DOHH2 (cell line): ENCODE measurements around the gene CALHM1.

ENCODE experiments used
- H3F3A ChIP-seq: fragments of 200-600 bp; sonication (generic), shearing (Covaris generic); 2 replicates; pipeline ENCODE4 v1.6.0; 2016; ENCODE audit warnings: antibody characterized with exemption, mild to moderate bottlenecking; ENCODE audit not compliant: control insufficient read depth, insufficient read depth
- H3K27ac ChIP-seq: fragments of 200-600 bp; sonication (generic); 2 replicates; pipeline ENCODE4 v1.5.1; 2014; ENCODE audit warnings: low read depth, mild to moderate bottlenecking, low read length, moderate library complexity
- H3K27me3 ChIP-seq: fragments of 200-600 bp; sonication (generic); 2 replicates; pipeline ENCODE4 v1.6.1; 2014; ENCODE audit warnings: mild to moderate bottlenecking, low read length, mixed read lengths; ENCODE audit not compliant: control insufficient read depth
- H3K36me3 ChIP-seq: fragments of 200-600 bp; sonication (generic); 2 replicates; pipeline ENCODE4 v1.6.1; 2014; ENCODE audit warnings: mild to moderate bottlenecking, low read length, moderate library complexity, mixed read lengths; ENCODE audit not compliant: control insufficient read depth
- H3K4me1 ChIP-seq: fragments of 200-600 bp; sonication (generic); 2 replicates; pipeline ENCODE4 v1.6.1; 2014; ENCODE audit warnings: mild to moderate bottlenecking, low read length, mixed read lengths; ENCODE audit not compliant: control insufficient read depth
- H3K4me2 ChIP-seq: fragments of 200-600 bp; sonication (generic); 2 replicates; pipeline ENCODE4 v1.6.0; 2014; ENCODE audit warnings: mild to moderate bottlenecking, low read length, moderate library complexity
- H3K4me3 ChIP-seq: fragments of 200-600 bp; sonication (generic); 2 replicates; pipeline ENCODE4 v1.5.1; 2014; ENCODE audit warnings: mild to moderate bottlenecking, low read length, mixed read lengths
- H3K79me2 ChIP-seq: fragments of 200-600 bp; sonication (generic); 2 replicates; pipeline ENCODE4 v1.6.1; 2014; ENCODE audit warnings: mild to moderate bottlenecking, low read length, mixed read lengths; ENCODE audit not compliant: control insufficient read depth
- H3K9me2 ChIP-seq: fragments of 200-600 bp; sonication (generic); replicated peaks from 2 replicates; pipeline ENCODE4 v1.6.1; 2014; ENCODE audit warnings: mild to moderate bottlenecking, low read length, mixed read lengths; ENCODE audit not compliant: control insufficient read depth
- H3K9me3 ChIP-seq: fragments of 200-600 bp; sonication (generic); 2 replicates; pipeline ENCODE4 v1.6.1; 2014; ENCODE audit warnings: antibody characterized with exemption, low read length, mixed read lengths; ENCODE audit not compliant: control insufficient read depth, insufficient read depth
- H4K20me1 ChIP-seq: fragments of 200-600 bp; sonication (generic); 2 replicates; pipeline ENCODE4 v1.6.0; 2014; ENCODE audit warnings: low read depth, mild to moderate bottlenecking, antibody characterized with exemption, low read length, moderate library complexity; ENCODE audit not compliant: control insufficient read depth, insufficient read depth
- EZH2phosphoT487 ChIP-seq: fragments of 200-600 bp; sonication (generic); IDR thresholded peaks from 2 replicates; pipeline ENCODE4 v1.6.1; 2017; ENCODE audit warnings: borderline replicate concordance, mild to moderate bottlenecking, antibody characterized with exemption, low read length, moderate library complexity, mixed read lengths
- TF ChIP-seq, protein P1 (sequence below): fragments of 200-600 bp; sonication (generic); IDR thresholded peaks from one replicate; pipeline ENCODE4 v1.5.1; 2014; ENCODE audit warnings: antibody characterized with exemption, mild to moderate bottlenecking, low read depth, low read length; ENCODE audit not compliant: poor library complexity, severe bottlenecking

CALHM1 gene

DNA sequence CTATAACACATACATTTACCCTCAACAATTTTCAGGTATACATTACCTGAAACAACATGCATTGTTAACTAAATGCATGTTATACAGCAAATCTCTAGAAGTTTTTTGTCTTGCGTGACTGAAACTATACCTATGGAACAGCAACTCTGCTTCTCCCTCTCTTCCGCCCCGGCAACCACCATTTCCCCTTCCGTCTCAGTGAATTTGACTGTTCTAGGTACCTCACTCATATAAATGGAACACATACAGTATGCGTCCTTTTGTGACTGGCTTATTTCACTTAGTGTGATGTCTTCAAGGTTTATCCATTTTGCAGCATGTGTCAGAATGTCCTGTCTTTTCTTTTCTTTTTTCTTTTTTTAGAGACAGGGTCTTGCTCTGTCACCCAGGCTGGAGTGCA is 29.1 kb downstream of the CALHM1 start:
- Histone ChIP-seq H3K79me2 (peaks cover under 1% of the 10 kb centered on the region; the same call in 1 of the 2 replicates), H3K4me1 (peaks cover 14% of the 10 kb centered on the region), H3K27ac (no peak overlapping the region), H3K9me2 (no peaks in the 10 kb centered on the region), H3K27me3 (no peaks in the 10 kb centered on the region), H3K4me3 (no peak overlapping the region), H3F3A (peaks cover 7% of the 10 kb centered on the region; the same call in 1 of the 2 replicates), H3K36me3 (peaks cover 93% of the 10 kb centered on the region), H4K20me1 (peaks cover 5% of the 10 kb centered on the region; the same call in 1 of the 2 replicates), H3K4me2 (no peak overlapping the region), H3K9me3 (no peaks in the 10 kb centered on the region)
- TF ChIP-seq, protein P1, sequence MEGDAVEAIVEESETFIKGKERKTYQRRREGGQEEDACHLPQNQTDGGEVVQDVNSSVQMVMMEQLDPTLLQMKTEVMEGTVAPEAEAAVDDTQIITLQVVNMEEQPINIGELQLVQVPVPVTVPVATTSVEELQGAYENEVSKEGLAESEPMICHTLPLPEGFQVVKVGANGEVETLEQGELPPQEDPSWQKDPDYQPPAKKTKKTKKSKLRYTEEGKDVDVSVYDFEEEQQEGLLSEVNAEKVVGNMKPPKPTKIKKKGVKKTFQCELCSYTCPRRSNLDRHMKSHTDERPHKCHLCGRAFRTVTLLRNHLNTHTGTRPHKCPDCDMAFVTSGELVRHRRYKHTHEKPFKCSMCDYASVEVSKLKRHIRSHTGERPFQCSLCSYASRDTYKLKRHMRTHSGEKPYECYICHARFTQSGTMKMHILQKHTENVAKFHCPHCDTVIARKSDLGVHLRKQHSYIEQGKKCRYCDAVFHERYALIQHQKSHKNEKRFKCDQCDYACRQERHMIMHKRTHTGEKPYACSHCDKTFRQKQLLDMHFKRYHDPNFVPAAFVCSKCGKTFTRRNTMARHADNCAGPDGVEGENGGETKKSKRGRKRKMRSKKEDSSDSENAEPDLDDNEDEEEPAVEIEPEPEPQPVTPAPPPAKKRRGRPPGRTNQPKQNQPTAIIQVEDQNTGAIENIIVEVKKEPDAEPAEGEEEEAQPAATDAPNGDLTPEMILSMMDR, result no peak
- no peak for TF ChIP-seq EZH2phosphoT487

DNA sequence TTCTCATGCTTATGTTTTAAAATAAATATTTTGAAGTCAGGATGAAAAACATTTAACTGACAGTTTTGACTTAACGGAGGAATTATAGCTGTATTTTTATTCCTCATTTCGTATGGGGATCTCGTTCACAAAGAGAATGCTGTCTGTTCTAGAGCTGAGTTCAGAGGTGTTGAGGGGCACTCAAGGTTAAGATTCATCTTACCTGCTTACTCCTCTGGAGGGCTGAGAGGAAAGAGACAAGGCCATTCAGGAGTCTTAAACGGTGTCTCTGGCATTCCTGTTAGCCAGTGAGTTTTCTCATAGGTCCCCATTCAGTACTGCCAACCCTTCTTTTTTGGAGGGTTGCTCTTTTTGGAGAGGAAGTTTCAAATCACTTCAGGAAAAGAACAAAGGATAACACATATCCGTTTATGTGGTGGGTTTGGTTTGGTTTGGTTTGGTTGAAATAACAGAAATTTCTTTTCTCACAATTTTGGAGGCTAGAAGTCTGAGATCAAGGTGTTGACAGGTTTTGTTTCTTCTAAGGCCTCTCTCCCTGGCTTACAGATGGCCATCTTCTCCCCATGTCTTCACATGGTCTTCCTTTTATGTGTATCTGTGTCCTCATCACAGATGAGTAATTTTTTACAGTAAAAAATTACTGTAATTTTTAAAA is 29.6 kb downstream of the CALHM1 start:
- Histone ChIP-seq H3K9me2 (no peaks in the 10 kb centered on the region), H4K20me1 (peaks cover 5% of the 10 kb centered on the region; the same call in 1 of the 2 replicates), H3K4me1 (peaks cover 8% of the 10 kb centered on the region), H3K36me3 (peaks cover 93% of the 10 kb centered on the region), H3K4me3 (no peak overlapping the region), H3K79me2 (no peaks in the 10 kb centered on the region), H3K9me3 (no peaks in the 10 kb centered on the region), H3K4me2 (no peak overlapping the region), H3K27ac (no peak overlapping the region), H3F3A (0 out of 2 replicates have a peak, but pooled peaks cover 5% of the 10 kb centered on the region), H3K27me3 (no peaks in the 10 kb centered on the region)
- TF ChIP-seq, protein P1, result no peak
- TF ChIP-seq EZH2phosphoT487, result no peak

DNA sequence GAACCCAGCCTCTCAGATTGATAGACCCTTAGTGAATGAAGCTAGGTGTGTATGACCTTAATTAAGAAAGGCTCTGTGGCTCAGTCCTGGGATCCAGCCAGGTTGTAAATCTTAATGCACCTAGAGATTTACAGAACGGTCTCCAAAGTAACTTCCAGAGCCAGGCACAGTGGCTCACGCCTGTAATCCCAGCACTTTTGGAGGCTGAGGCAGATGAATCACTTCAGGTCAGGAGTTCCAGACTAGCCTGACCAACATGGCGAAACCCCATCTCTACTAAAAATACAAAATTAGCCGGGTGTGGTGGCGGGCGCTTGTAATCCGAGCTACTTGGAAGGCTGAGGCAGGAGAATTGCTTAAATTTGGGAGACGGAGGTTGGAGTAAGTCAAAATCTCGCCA is 30.8 kb downstream of the CALHM1 start:
- Histone ChIP-seq H3K27ac (no peak overlapping the region), H3K79me2 (peaks cover 3% of the 10 kb centered on the region; the same call in 1 of the 2 replicates), H3K36me3 (peaks cover 93% of the 10 kb centered on the region), H3K9me3 (no peaks in the 10 kb centered on the region), H3K27me3 (no peaks in the 10 kb centered on the region), H3K4me3 (no peak overlapping the region), H4K20me1 (peaks cover 5% of the 10 kb centered on the region), H3F3A (0 out of 2 replicates have a peak, but pooled peaks cover 5% of the 10 kb centered on the region), H3K4me2 (no peak overlapping the region), H3K9me2 (no peaks in the 10 kb centered on the region), H3K4me1 (no peaks in the 10 kb centered on the region; the same call in 1 of the 2 replicates)
- TF ChIP-seq EZH2phosphoT487, result no peak
- TF ChIP-seq, protein P1, result no peak
